GM18498 (cell line): ENCODE results near the gene MTG2.

ENCODE experiments used
- ATAC-seq: cut with Tn5 transposase; IDR thresholded peaks from one replicate; pipeline ENCODE4 v1.9.1; 2021; ENCODE audit warnings: mild to moderate bottlenecking, moderate library complexity; ENCODE audit not compliant: unreplicated experiment

MTG2 gene

DNA sequence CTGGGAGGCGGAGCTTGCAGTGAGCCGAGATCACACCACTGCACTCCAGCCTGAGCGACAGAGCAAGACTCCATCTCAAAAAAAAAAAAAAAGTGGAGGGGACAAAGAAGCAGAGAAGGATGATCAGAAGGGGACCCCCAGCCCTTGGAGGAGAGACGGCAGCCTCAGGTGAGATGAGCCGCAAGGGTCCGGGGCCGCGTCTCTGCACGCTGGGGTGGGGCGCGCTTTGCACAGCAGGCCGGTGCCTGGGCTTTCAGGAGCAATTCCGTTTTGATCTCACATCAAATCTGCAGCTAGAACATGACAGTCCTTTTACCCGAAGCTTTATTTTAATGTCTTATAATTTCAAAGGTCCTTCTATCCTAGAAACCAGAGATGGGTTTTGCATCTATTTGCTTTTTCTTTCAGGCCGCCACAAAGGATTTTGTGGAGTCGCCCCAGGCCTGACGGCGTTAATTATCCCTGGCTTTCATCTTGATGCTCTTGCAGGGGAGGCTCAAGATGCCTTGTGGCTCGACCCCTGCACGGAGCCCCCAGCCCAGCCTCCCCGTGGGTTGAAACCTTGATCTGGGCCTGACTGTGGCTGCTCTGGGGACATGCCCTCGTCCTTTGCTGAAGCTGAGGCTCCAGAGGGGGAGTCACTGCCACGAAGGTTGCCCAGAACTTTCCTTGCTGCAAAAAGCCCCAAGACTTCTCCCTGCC, 20.0 kb downstream of the MTG2 start:
- no peak for ATAC-seq

DNA sequence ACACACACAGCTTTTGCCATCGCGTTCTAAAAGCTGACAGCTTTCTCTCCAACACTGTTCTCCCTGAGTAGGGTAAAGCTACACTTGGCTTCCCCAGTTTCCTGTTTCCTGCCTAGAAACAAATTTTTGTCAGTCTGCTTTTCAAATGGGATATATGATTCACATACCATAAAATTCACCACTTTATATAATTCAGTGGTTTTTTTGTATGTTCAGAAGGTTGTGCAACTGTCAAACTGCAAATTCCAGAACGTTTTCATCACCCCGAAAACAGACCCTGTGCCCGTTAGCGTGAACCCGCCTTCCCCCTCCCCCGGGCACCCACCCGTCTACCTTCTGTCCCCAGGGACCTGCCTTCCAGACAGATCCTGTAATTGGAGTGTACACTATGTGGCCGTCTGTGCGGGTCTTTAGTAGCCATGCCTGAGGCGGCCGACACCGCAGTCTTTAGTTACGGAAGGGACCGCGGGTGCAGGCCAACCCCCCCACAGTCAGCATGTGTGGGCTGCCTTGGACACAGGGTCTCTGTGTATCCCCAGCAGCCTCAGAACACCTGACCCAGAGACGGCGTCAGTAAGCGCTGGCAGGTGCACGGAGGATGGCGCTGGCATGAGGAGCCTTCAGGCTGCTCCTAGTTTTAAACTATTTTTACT, 20.7 kb downstream of the MTG2 start:
- ATAC-seq: no peak

DNA sequence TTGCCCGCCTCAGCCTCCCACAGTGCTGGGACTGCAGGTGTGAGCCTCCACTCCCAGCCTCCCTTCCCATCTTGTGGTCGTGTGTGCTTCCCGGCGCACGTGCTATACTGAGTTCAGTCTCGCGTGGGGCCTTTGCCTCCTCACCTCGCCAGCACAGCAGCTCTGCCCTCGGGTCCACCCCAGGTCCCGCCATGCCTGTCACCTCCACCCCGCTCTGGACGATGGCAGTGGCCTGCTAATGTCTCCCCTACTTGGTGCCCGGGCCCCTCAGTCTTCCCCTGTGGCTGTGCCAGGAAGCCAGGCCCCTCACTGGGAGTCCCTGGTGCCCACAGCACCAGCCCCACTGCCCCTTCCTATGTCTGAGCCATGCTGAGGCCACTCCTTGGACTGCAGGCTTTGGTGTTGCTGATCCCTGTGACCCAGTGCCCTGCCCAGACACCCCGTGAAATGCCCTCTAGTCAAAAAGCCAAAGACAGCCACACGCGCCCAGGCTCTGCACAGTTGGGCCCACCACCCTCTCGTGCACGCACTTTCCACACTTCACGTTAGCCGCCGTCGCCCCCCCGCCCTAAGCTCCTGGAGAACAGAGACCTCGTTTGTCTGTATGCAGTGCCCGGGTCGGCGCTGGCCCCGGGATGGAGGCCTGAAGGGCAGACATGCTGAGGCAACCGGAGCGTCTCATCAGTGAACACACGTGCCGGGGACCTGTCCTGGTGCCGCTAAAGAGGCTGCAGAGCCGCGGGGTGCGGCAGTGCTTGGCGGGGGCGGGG, 23.0 kb downstream of the MTG2 start:
- ATAC-seq: no peak

DNA sequence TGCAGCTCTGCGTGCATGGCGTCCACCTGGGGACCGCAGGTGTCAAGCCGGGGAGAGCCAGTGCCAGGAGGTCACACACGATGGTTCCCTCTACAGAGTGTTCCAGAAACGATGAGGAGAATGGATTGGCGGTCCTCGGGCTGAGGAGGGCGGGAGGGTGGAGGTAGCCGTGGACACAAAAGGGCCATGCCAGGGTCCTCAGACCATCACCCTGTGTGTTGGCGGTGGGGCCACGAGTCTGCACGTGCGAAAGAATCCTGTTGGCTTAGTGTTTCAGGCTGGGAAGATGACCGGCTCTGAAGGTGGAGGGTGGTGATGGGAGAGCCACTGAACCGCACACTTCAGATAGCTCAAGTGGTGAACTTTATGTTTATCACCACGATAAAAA, 23.6 kb downstream of the MTG2 start:
- no peak for ATAC-seq

DNA sequence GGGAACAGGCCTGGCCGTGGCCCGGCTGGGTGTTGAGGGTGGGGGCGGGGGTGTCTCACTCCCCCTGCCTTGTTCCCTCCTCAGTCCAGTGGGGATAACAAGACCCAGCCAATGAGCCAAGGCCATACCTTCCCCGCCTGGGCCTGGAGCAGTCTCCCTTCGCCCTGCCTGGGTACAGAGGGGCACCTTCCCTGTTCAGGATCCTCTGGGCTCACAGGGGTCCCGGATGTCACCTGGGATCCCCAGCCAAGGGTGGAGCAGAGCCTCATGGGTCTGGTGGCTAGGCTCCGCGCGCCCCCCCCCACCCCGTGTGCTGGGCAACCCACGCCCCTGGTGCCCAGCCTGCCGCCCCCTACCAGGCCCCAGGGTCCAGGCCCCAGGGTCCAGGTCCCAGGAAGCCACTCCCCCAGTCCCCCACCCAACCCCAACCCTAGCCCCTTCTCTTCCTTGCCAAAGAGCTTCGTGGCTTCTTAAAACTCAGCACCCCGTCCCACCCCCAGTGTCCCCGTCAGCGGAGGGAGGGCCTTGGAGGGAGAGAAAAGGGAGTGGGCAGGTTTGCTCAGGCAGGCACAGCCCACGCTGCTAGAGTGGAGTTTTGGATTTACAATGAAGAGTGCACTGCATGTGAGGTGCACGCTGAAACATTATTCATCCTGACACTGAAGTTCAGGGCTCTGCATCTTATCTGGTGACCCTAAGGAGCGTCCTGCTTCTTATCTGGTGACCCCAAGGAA, 25.4 kb downstream of the MTG2 start:
- no peak for ATAC-seq

DNA sequence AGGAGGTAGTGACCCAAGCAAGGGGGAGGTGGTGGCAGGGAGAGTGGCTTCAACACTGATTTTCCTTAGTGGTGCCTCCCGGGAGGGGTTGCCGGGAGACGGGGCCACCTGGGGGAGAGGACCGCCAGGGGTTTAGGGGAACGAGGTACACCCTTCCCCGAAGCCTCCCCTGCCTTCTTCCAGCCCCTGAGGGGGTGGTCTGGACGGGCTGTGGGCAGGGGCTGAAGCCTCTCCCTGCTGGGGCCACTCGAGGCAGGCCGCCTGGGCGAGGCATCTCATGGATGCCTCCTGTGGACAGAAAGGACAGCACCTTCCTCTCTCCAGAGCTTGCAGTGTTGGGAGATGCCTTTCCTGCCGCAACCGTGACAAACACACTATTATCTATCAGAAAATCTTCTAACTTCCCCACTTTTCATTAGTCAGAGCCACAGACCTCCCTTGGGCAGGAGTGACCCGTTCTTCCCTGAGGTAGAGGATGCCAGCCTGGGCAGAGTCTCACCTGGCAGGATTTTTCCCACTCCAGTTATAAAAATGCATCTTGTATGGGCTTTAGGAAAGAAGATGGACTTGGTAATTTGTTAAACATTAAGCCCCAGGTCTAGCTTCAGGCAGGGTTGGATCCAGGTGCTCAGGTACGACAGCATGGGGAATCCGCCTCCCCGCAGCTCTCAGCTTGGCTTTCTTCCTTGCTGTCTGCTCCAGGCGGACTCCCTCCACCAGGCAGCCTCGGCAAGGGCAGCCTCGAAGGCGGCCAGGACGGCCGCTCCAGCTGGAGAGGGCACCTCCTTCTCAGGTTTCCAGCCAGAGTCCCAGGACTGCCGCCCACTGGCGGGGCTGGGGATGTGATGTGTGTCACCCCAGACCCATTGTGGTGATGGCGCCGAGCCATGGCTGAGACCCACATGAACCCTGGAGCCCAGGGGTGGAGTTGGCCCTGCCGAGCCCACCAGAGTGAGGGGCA, 26.2 kb downstream of the MTG2 start:
- no peak for ATAC-seq

DNA sequence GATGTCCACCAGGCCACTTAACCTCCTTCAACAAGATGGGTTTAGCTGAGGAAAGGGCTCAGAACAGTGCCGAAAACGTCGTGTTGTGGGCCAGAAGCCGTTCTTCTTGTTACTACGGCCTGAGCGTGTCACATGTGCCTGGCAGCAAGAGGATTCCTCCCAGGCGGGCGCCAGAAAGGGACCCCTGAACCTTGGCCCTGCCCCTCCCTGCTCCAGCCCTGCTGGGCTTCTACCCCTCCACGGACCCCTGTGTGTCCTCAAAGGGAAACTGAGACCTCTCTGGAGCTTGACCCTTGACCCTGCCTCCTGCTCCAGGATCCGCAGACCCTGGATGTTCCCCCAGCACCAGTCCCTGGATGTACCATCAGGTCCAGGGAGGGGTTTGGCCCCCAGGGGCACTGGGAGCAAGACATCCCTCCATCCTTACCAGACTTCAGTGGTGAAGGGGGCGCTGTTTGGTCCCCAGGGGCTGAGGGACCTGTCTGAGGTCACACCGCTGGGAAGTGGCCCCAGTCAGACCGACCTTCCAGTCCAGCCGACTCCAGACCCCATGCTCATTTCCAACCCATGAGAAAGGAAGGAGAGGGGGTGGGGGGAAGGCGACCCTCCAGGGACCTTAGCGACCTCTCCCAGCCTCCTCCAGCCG, 27.1 kb downstream of the MTG2 start:
- ATAC-seq: no peak

DNA sequence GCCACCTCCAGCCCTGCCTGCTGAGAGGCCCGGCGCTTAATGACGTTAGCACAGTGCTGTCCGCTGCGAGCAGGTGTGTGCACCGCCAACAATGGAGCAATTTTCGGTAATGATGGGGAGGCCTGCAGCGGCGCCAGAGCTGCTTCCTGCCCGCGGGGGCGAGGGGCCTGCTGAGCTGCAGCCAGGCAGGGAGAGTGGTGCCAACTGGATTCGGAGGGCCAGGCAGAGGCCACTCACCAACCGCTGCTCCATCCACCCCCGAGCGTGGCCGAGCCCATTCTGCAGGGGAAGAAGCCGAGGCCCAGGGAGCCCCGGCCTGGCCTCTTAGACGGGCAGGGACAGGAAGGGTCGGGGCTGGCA, 27.6 kb downstream of the MTG2 start:
- no peak for ATAC-seq

DNA sequence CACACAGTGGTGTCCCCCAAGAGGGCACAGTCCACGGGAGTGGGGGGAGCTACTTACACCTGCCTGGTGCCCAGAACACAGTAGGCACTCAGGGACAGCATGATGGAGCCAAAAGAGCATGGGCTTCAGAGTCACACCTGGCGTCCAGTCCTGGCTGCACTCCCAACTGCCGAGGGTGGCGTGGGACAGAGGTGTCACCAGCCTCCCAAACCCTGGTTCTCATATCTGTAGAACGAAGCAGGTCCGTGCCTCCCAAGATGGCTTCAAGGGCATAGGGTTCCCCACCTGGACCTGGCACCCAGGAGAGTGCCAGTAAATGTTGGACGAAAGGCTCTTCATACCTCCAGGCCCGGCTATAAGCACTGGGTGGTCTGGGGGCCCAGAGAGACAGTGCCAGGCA, 28.4 kb downstream of the MTG2 start:
- ATAC-seq: no peak

DNA sequence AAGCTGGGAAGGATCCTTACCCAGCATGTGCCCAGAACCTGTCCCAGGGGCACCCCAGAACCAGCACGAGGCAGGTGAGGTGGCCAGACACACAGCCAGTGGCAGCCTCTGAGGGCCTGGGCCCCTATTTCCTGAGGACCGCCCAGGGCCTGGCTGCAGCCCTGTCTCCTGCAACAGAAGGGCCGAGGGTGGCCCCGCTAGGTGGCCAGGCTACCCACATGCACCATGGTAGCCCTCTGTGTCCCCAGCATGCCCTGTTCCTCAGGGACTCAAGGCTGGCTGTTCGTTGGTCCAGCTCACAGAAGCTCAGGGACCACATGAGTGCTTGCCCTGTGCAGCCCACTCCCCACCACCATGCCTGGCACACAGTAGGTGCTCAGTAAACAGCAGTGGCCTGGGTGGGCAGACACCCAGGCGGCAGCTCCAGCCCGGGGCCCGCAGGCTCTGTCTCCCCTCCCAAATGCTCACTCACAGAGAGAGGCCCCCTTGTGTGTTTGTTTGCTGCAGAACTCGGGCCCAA, 29.0 kb downstream of the MTG2 start:
- ATAC-seq: no peak

DNA sequence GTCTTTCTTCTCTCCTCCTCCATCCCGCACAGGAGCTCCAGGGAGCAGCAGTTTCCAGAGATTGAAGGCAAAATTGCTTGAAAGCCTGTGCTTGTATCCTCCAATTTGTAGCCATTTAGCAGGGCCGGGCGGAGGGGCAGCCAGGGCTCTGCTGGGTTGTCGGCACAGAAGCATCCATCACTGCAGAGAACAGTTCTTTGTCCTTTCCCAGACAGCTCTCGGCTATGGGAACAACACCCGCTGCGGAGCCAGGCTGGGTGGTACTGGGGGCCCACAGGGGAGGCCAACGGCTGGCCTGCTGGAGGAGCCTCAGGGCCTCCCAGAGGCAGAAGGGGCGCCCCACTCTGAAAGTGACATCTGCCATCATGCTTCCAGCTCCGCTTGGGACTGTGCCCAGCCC, 29.5 kb downstream of the MTG2 start:
- no peak for ATAC-seq

DNA sequence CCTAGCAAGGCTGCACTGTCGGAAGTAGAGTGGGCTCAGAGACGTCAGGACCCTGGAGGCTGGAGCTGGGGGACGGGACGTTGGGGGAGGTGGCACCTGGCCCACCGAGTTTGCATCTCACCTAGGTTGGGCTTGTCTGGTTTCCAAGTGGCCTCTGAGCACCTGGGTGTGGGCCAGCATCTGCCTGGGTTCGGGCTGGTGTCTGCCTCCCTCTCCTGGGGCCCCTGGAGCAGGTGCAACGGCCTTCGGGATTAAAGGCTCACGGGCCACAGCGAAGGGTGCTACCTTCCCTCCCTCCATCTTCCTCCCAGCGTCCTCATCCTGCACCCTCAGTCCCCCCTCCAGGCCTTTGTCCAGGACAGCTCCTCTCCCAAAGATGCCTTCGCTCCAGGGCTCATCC, 31.2 kb downstream of the MTG2 start:
- no peak for ATAC-seq

DNA sequence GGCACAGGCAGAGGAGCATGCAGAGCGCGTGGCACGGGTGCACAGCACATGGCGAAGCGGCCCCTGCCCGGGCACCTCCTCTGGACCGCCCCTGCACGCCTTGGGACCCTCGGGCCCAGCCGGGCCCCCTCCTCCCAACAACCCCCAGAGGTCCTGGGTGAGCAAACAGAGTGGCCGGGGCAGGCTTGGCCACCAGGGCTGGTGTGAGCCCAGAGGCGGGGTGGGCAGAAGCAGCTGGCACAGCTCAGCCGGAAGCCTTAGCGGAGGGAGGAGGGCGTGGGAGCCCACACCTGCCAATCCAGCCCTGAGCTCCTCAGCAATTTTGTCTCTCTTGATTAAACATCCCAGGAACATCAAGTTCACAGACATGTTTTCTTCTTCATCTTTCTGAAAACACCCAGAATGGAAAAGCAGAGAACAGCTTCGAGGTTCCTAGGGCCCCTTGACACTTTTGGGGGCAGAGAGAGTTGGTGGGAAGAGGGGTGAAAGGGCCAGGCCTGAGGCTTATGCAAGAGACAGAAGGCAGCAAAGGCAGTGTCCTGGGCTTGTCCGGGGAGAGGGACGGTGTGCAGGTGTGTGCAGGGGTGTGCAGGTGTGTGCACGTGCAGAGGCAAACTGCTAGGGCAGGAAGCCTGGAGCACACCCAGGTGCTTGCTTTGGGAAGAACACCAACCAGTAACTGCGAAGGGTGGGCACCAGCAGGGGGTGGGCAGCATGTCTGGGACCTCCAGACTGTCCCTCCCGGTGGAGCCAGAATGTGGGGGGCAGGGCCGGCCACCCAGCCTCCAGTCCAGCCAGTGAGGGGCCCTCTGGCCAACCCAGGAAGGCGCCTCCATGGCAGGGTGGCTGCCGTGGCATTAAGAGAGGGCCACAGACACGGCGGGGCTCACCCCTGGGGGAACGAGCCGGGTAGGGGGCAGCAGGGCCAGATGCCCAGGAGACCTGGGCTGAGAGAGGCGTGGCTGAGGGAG, 32.5 kb downstream of the MTG2 start:
- no peak for ATAC-seq

DNA sequence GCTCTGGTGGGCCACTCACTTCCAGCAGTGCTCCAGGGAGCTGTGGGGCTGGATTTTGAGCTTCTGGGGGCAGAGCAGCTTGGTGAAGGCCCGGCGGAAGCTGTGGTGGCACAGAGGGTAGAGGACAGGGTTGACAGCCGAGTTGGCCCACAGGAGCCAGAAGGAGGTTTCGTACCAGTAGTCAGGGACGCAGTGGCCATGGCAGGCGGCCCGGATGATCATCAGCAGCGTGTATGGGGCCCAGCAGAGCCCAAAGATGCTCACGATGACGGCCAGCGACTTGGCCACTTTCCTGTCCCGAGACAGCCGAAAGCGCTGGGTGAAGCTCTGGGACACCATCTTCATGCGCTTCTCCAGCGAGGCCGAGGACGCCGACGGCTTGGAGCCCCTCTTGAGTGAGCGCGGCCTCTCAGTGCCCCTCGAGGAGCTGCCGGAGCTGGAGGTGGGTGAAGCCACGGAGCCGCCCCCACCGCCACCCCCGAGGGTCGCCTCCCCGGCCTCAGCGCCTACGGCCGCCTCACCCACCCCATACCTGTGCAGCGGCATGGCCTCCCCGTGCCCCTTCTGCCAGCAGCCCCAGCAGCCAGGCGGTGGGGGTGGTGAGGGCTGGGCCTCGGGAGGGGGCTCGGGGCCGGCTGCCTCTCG, 33.3 kb downstream of the MTG2 start:
- no peak for ATAC-seq

DNA sequence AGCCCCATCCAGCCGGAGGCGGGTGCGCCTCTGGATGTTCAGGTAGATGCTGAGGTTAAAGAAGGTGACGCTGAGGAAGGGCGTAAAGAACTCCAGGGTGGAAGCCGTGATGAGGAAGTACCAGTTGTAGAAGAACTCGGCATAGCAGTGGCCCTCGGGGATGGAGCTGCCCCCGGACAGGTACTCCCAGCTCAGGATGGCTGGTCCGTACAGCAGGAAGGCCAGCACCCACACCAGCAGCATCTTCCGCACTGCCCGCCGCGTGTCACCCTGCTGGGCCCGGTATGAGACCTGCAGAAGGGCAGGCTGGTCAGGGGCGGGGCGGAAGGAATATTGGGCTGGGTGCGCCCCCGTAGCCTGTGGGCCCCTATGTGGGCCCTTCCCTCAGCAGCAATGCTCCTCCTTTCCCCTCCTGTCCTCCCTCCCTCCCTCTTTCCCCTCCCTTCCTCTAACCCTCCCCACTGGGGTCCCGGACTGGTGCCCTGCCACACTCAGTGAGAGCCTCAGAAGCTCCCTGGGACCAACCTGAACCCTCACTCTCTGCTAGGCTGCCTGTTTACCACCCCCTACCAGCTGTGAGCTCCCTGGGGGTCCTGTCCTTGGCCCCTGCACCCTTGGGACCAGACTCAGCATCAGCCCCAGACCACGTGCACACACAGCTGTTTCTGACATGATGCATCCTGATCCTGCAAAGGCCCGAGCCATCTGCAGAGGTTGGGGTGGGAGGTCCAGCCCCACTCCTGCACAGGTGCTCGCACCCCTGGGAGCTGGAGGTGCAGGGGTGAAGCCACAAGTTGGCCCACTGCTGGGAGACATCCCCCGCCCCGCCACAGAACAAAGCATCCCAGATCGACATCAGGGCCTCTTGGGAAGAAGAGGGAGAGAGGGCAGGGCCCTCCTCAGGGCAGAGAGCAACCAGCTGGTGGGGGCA, 34.1 kb downstream of the MTG2 start:
- ATAC-seq: no peak

DNA sequence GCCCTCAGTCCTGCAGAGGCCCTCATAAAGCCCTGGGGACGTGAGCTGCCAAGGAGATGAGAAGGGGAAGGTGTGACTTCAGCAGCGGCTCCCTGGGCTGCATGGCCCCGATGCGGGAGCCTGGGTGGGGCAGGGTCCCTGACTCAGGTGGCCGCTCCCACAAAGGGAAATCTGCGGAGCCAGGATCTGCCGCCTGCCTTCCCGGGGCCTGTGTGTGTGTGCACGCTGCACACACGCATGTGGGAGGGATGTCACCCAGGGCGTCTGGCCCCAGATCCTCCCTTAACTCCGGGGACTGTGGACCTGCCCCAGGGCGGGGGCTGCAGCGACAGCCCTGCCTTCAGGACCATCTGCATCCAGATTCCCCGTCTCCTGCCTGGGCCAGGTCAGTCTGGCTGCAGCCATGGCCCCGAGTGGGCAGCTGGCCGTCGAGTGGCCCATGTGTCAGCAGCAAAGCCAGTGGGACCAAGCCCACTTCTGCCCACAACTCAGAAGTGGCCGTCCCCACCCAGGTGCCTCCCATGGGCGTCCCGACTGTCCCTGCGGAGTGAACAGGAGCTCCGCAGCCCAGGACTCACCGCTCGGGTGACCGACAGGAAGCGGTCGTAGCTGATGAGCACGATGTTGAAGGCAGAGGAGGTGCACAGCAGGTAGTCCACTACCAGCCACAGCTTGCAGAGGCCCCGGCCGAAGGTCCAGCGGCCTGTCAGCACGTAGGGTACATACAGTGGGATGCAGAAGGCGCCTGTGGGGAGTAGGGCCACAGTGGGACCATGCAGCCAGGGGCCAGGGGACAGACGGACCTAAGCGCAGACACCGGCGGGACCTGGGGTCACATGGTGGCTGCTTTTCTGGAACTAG, 35.3 kb downstream of the MTG2 start:
- ATAC-seq: no peak
